ENCODE measurements around the gene CEBPE. TPM values are rescaled to one million over a fixed set of nuclear protein-coding genes. Genes with fewer than 3 reads are reported as not detected.
A peak's percentile ranks its signal among the peaks of the same experiment; 100 is the strongest.

The CEBPE gene
- total and polyA plus RNA-seq, 7 donors, result 0.03 to 0.22 (median 0.18) TPM; not detected in 3

DNA sequence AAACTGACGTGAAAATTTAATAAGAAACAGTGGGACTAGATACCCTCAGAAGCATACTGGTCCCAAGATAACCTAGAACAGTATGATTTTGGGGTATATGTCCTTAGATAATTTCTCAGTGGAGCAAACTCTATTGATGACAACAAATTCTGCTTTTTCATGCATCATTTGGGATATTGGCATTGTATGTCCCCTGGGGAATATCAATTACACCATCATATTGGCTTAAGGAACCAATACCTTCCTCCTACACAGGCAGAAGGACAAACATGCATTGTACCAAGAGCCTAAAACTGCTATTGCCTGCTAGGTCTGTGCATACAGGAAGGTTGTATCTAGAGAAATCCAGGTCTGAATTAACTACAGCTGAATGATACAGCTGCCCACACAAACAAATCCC lies 44.1 kb downstream of the CEBPE start:
- no peak overlapping the region for H3K27ac ChIP-seq
- intact Hi-C loops (cut with DNase I), result no loop called here

DNA sequence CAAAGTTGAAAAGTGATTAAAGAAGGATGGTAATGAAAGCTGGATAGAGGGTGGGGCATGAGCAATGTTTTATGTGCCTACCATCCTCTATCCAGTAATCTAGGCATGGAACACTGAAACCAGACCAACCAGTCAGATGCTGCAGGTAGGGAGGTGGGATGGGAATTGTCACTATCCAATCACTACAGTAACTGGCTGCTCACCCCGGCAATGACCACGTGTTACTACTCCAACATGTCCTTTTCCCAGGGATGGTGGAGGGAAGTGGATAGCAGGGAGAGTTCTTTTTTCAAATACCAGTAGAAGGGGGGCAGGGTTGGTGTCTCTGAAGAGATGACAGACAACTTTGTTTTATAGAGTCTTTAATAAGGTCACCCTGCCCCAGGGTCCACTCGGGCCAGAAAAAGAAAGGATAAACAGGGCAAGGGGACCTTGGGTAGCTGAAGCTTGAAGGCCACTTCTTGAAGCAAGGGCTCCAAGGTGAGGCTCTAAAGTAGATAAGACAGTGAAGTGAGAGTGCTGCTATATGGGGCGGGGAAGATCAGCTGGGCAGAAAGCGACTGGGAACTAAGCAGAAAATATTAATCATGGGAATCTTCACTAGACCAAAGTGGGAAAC lies 47.0 kb downstream of the CEBPE start:
- DNase-seq (no peak), ATAC-seq (peak in 3 of 4 donors; percentile 1 to 9 (median 8))
- TF ChIP-seq, protein P1, sequence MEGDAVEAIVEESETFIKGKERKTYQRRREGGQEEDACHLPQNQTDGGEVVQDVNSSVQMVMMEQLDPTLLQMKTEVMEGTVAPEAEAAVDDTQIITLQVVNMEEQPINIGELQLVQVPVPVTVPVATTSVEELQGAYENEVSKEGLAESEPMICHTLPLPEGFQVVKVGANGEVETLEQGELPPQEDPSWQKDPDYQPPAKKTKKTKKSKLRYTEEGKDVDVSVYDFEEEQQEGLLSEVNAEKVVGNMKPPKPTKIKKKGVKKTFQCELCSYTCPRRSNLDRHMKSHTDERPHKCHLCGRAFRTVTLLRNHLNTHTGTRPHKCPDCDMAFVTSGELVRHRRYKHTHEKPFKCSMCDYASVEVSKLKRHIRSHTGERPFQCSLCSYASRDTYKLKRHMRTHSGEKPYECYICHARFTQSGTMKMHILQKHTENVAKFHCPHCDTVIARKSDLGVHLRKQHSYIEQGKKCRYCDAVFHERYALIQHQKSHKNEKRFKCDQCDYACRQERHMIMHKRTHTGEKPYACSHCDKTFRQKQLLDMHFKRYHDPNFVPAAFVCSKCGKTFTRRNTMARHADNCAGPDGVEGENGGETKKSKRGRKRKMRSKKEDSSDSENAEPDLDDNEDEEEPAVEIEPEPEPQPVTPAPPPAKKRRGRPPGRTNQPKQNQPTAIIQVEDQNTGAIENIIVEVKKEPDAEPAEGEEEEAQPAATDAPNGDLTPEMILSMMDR (IDR thresholded peaks at IDR 0.05), result no peak
- H3K4me3 ChIP-seq, result peak overlapping the region; percentile 91
- H3K9me3 ChIP-seq, result no peaks in the 10 kb centered on the region
- no peaks in the 10 kb centered on the region for H3K27me3 ChIP-seq (ENCODE audit: insufficient read depth in 3 of 3, low read length in 2 of 3)
- peaks cover 25 to 77% of the 10 kb centered on the region in 2 donors for H3K36me3 ChIP-seq (ENCODE audit: insufficient read depth in 1 of 2, low read depth in 1 of 2)
- H3K4me1 ChIP-seq, result peaks cover 40% of the 10 kb centered on the region
- 38 to 45% (median 42%) methylated on average over 5 of the region's 5 CpGs for WGBS, 3 donors
- peak overlapping the region; percentile 83 for H3K27ac ChIP-seq
- intact Hi-C loops (cut with DNase I), result no loop called here

More for the DNA sequence above, 44.1 kb downstream of the CEBPE start:
- Histone ChIP-seq H3K4me3 (no peak overlapping the region), H3K9me3 (no peaks in the 10 kb centered on the region), H3K4me1 (peaks cover 51% of the 10 kb centered on the region), H3K27me3 (ENCODE audit: insufficient read depth in 3 of 3, low read length in 2 of 3) (no peaks in the 10 kb centered on the region), H3K36me3 (ENCODE audit: insufficient read depth in 1 of 2, low read depth in 1 of 2) (peaks cover 26 to 79% of the 10 kb centered on the region in 2 donors)
- WGBS, 3 donors, result 92 to 95% (median 94%) methylated on average over 1 of the region's 1 CpG
- DNase-seq, result no peak
- no peak for ATAC-seq
- TF ChIP-seq, protein P1 (IDR thresholded peaks at IDR 0.05), result no peak

DNA sequence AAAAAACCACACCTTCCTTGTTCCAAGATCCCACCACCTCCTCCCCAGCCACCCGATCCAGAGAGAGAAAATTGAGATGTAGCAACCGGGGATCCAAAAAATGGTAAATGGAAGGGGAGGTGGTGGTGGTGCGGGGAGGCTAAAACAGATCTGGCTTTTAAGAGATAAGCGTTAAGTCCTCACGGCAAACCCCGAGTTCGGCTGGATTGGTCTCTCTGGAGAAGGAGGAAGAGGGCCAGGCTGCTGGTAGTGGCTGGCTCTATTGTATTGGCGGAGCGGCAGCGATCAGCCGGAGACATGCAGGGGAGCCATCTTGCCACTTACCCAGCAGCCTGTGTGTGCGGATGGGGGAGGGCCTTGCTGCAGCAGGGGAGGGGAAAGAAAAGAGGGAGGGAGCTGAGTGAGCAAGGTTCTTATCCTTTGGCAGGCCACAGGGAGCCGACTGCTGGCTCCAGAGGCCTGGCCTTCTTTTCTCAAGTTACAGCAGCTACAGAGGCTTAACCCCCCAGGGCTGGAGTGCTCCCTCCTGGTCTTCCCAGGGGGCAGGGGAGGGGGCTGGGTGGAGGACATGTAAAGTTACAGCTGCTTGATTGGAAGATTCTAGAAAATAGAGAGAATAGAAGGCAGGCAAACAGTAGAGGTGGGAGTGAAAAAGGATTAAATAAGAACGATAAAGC lies 47.7 kb downstream of the CEBPE start:
- no peaks in the 10 kb centered on the region for H3K27me3 ChIP-seq (ENCODE audit: insufficient read depth in 3 of 3, low read length in 2 of 3)
- ATAC-seq (peak; percentile 88 to 93 (median 91)), DNase-seq (peak; percentile 82 to 92)
- H3K9me3 ChIP-seq, result no peaks in the 10 kb centered on the region
- TF ChIP-seq, protein P1 (IDR thresholded peaks at IDR 0.05), result no peak
- peak overlapping the region; percentile 83 for H3K27ac ChIP-seq
- peaks cover 39% of the 10 kb centered on the region for H3K4me1 ChIP-seq
- intact Hi-C loops (cut with DNase I), result no loop called here
- WGBS, 3 donors, result 1% methylated on average over 14 of the region's 14 CpGs
- peaks cover 20 to 77% of the 10 kb centered on the region in 2 donors for H3K36me3 ChIP-seq (ENCODE audit: insufficient read depth in 1 of 2, low read depth in 1 of 2)
- H3K4me3 ChIP-seq, result peak overlapping the region; percentile 91

DNA sequence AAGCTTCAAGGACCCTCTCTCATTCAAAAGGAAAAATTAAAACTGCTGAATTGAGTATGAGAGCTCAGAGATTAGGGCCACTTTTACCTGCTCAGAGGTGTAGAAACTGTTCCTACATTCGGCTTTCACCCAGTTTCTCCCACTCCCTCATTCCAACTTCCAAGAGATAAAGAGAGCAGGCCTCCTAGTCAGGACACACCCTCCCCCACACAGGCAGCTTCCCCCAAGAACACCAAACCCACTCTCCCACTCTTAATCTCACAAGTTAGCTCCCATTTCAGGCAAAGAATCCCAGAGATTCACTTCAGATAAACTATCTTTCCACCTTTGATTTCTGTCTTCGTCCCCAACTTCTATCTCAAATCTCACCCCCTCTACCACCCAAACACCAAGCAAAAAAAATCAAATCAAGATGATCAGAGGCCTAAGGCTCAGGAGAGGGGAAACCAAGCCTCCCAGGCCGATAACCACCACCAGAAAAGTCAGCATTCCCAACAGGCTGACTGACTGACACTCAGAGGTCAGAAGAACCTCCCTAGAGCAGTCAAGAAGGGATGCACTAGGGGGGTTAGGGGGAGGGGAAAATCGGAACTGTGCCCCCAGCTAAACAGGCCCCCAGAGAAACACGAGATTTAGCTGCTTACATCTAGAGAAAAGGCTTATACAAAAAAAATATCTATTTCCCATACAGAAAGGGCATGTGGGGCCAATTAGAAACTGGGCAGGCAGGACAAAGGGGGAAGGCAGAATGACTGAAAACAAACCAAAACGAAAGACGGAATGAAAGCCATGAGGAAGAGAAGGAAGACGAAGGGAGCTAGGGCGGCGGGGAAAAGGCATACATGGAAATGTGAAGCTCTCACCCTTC lies 48.6 kb downstream of the CEBPE start:
- 10 to 14% (median 12%) methylated on average over 10 of the region's 10 CpGs for WGBS, 3 donors
- ATAC-seq (no peak), DNase-seq (no peak)

More for the DNA sequence above, 48.6 kb downstream of the CEBPE start:
- H3K4me1 ChIP-seq, result peaks cover 39% of the 10 kb centered on the region
- no peaks in the 10 kb centered on the region for H3K9me3 ChIP-seq
- H3K36me3 ChIP-seq (ENCODE audit: insufficient read depth in 1 of 2, low read depth in 1 of 2), result peaks cover 16 to 77% of the 10 kb centered on the region in 2 donors
- H3K4me3 ChIP-seq, result peak overlapping the region; percentile 91
- no peaks in the 10 kb centered on the region for H3K27me3 ChIP-seq (ENCODE audit: insufficient read depth in 3 of 3, low read length in 2 of 3)
- peak overlapping the region; percentile 83 for H3K27ac ChIP-seq
- intact Hi-C loops (cut with DNase I), result no loop called here
- TF ChIP-seq, protein P1 (IDR thresholded peaks at IDR 0.05), result no peak

Data from psoas muscle (tissue), 8 donors.